Omental fat pad (tissue), 4 donors: Measurements from ENCODE around the gene SLC39A11. TPM values are rescaled to one million over a fixed set of nuclear protein-coding genes. Genes with fewer than 3 reads are reported as not detected.

Source experiments
- ATAC-seq: fragments of 150-250 bp; one replicate; pipeline ENCODE4 v1.9.1; 2016; ENCODE audit warnings: mild to moderate bottlenecking, moderate library complexity; ENCODE audit not compliant: low FRiP score
- DNase-seq: peaks from one replicate; pipeline ENCODE4 v3.0.0-alpha.2; 2019; ENCODE audit warnings: low spot score
- CTCF ChIP-seq, 3 donors: fragments of 450-650 bp; IDR thresholded peaks; one replicate each; pipeline ENCODE4 v1.5.1; 2016 to 2017; ENCODE audit warnings: antibody characterized with exemption in 3 of 3, mild to moderate bottlenecking in 3 of 3, moderate library complexity in 2 of 3
- total RNA-seq, 4 donors: library from RNA; depleted of rRNA; stranded (reverse); fragments of >200 nt; gene quantifications; one replicate each; pipeline ENCODE4 v1.1.0, GENCODE V29; 2016

The SLC39A11 gene
- total RNA-seq, 4 donors from 2014 or later = 18.8 to 42.4 (median 31.3) TPM

- no peak for TF ChIP-seq CTCF (IDR thresholded peaks at IDR 0.05)
- DNase-seq = no peak
- ATAC-seq = no peak
These were observed 399.2 kb downstream of the SLC39A11 start for GRCh38 chr17:72693151-72693878.

- ATAC-seq (no peak), DNase-seq (no peak)
- TF ChIP-seq CTCF (IDR thresholded peaks at IDR 0.05) = no peak
These were observed 399.8 kb downstream of the SLC39A11 start for GRCh38 chr17:72692676-72693075.

- ATAC-seq = no peak
These were observed 400.9 kb downstream of the SLC39A11 start for GRCh38 chr17:72691586-72691985.

GRCh38 chr17:72691017-72691416, 401.5 kb downstream of the SLC39A11 start:
- no peak for TF ChIP-seq CTCF (IDR thresholded peaks at IDR 0.05)
- ATAC-seq = no peak

More at GRCh38 chr17:72691586-72691985, 400.9 kb downstream of the SLC39A11 start:
- DNase-seq = no peak
- TF ChIP-seq CTCF (IDR thresholded peaks at IDR 0.05) = no peak

GRCh38 chr17:72687886-72688285, 404.6 kb downstream of the SLC39A11 start:
- no peak for DNase-seq
- no peak for TF ChIP-seq CTCF (IDR thresholded peaks at IDR 0.05)
- ATAC-seq = no peak

More at GRCh38 chr17:72691017-72691416, 401.5 kb downstream of the SLC39A11 start:
- no peak for DNase-seq

GRCh38 chr17:72684405-72685020, 408.0 kb downstream of the SLC39A11 start:
- TF ChIP-seq CTCF (IDR thresholded peaks at IDR 0.05) = no peak
- ATAC-seq (no peak), DNase-seq (no peak)
